ENCODE measurements around the gene PLEKHG3. TPM values are rescaled to one million over a fixed set of nuclear protein-coding genes. Genes with fewer than 3 reads are reported as not detected.

PLEKHG3 gene
- total and polyA plus RNA-seq, 3 donors from 2014 or later: 20.1 to 21.6 (median 20.6) TPM

DNA sequence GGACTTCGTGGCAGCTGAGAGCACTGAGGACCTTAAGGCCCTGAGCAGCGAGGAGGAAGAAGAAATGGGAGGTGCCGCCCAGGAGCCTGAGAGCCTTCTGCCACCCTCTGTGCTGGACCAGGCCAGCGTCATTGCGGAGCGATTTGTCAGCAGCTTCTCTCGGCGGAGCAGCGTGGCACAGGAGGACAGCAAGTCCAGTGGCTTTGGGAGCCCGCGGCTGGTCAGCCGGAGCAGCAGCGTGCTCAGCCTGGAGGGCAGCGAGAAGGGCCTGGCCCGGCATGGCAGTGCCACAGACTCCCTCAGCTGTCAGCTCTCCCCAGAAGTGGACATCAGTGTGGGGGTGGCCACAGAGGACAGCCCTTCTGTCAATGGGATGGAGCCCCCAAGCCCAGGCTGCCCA lies 37.0 kb downstream of the PLEKHG3 start:
- Histone ChIP-seq H3K27ac (no peak overlapping the region), H3K27me3 (no peaks in the 10 kb centered on the region), H3K4me3 (no peak overlapping the region), H3K9me3 (no peaks in the 10 kb centered on the region), H3K4me1 (peaks cover 7% of the 10 kb centered on the region), H3K36me3 (ENCODE audit: low read depth, missing control alignments) (no peaks in the 10 kb centered on the region)
- 86 to 89% methylated on average over 7 to 15 of the region's 15 CpGs for WGBS, 2 donors
- no peak for DNase-seq
- TF ChIP-seq CTCF (IDR thresholded peaks at IDR 0.05) (no peak), POLR2A (IDR thresholded peaks at IDR 0.05) (no peak)
- intact Hi-C loops (cut with DNase I; ENCODE audit: low total_unique reads): no loop called here

GRCh38 chr14:64741961-64742360 lies 37.7 kb downstream of the PLEKHG3 start:
- Histone ChIP-seq H3K4me3 (no peak overlapping the region), H3K27ac (no peak overlapping the region), H3K4me1 (peaks cover 11% of the 10 kb centered on the region), H3K9me3 (no peaks in the 10 kb centered on the region), H3K36me3 (ENCODE audit: low read depth, missing control alignments) (no peaks in the 10 kb centered on the region), H3K27me3 (no peaks in the 10 kb centered on the region)
- intact Hi-C loops (cut with DNase I; ENCODE audit: low total_unique reads): no loop called here
- DNase-seq: no peak
- no peak for TF ChIP-seq CTCF (IDR thresholded peaks at IDR 0.05)
- TF ChIP-seq POLR2A (IDR thresholded peaks at IDR 0.05): no peak
- 93 to 100% methylated on average over 3 to 15 of the region's 15 CpGs for WGBS, 2 donors

- no peaks in the 10 kb centered on the region for H3K27me3 ChIP-seq
- peaks cover 11% of the 10 kb centered on the region for H3K4me1 ChIP-seq
- 80 to 96% methylated on average over 1 to 27 of the region's 27 CpGs for WGBS, 2 donors
- no peak overlapping the region for H3K27ac ChIP-seq
- H3K9me3 ChIP-seq: no peaks in the 10 kb centered on the region
- TF ChIP-seq POLR2A (IDR thresholded peaks at IDR 0.05) (no peak), CTCF (IDR thresholded peaks at IDR 0.05) (no peak)
- no peak for DNase-seq
- H3K4me3 ChIP-seq: no peak overlapping the region
- intact Hi-C loops (cut with DNase I; ENCODE audit: low total_unique reads): no loop called here
- no peaks in the 10 kb centered on the region for H3K36me3 ChIP-seq (ENCODE audit: low read depth, missing control alignments)
Observed at GRCh38 chr14:64743061-64743460, 38.8 kb downstream of the PLEKHG3 start.

DNA sequence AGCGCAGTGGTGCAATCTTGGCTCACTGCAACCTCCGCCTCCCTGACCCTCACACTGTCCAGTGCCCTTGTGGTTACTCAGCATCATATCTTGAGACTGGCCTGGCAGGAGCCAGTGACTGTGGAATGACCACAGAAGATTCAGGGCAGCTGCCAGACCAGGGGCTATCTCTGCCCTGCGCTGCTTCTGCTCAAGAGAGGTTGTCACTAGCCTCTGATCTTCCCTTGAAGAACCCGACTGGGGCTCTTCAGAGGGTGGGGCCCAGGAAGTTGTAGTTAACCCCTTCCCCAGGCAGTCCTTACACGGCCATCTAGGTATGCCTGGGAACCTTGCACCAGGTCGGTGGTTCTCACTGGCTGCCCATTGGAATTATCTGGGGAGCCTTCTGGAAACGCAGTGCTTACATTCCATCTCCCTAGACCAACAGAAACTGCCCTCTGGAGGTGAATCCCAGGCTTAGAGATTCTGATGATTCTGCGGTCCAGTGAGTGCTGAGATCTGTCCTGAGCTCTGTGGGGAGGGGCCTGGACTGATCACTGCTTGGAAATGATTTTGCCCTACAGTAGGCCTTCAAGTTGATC lies 41.4 kb downstream of the PLEKHG3 start:
- intact Hi-C loops (cut with DNase I; ENCODE audit: low total_unique reads): no loop called here
- Histone ChIP-seq H3K9me3 (no peaks in the 10 kb centered on the region), H3K4me1 (peaks cover 11% of the 10 kb centered on the region), H3K36me3 (ENCODE audit: low read depth, missing control alignments) (no peaks in the 10 kb centered on the region), H3K27ac (peak overlapping the region in 1 of 2 donors; percentile 30), H3K27me3 (no peaks in the 10 kb centered on the region), H3K4me3 (no peak overlapping the region)
- no peak for DNase-seq
- no peak for TF ChIP-seq CTCF (IDR thresholded peaks at IDR 0.05)
- no peak for TF ChIP-seq POLR2A (IDR thresholded peaks at IDR 0.05)
- 59 to 68% methylated on average over 6 to 8 of the region's 8 CpGs for WGBS, 2 donors
